GM18520 (cell line): ENCODE data around the gene FRMPD3.

Experiments used
- ATAC-seq: cut with Tn5 transposase; IDR thresholded peaks from one replicate; pipeline ENCODE4 v1.9.1; 2021; ENCODE audit not compliant: unreplicated experiment

FRMPD3 gene

DNA sequence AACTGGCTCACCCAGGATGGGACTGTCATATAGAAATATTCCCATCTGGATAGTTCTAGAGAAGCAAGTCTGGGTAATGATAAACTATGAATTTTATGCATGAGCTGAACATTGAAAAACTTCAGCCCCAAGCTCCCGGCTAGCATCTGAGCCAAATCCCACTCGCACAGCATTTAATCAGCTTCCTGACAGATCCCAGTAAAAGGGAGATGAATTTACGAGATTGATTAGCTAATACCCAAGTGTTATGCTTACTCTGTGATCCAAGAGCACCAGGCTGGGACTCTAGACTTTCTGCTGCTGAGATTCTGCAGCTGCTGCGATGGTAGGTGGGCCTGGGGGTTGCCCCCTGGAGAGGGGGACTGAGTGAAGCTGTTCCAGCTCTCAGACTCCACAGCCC lies 28.0 kb downstream of the FRMPD3 start:
- no peak for ATAC-seq

DNA sequence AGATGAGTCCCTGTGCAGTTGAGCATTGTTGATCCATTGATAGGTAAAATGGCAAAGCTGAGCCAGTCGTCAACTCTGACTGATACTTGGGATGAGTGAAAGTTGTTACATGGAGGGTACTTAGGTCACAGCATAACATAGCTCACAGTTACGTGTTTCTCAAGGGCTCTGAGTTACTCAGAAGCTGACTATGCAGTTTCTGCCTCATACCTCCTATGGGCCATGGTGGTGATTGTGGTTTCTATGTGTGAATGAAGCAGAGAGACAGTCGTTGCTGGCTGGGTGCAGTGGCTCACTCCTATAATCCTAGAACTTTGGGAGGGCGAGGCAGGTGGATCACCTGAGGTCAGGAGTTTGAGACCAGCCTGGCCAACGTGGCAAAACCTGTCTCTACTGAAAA lies 30.8 kb downstream of the FRMPD3 start:
- no peak for ATAC-seq

DNA sequence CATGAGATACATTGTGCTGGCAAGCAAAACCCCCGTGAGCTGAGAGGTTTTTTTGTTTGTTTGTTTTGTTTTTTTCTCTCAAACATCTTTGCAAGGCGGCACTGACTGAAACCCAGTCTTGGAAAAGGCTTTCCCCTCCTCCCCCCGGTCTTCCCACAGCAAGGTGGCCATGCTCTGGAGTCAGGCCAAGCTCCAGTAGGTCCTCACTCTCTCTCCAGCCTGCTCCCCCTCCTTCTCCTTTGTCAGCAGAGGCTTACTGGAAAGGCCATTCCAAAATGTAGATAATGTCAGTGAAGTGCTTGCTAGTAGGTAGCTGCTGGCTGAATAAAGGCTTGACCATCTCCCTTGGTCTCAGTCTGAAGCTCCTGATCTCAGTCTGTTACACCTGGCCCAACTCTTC lies 32.6 kb downstream of the FRMPD3 start:
- no peak for ATAC-seq

DNA sequence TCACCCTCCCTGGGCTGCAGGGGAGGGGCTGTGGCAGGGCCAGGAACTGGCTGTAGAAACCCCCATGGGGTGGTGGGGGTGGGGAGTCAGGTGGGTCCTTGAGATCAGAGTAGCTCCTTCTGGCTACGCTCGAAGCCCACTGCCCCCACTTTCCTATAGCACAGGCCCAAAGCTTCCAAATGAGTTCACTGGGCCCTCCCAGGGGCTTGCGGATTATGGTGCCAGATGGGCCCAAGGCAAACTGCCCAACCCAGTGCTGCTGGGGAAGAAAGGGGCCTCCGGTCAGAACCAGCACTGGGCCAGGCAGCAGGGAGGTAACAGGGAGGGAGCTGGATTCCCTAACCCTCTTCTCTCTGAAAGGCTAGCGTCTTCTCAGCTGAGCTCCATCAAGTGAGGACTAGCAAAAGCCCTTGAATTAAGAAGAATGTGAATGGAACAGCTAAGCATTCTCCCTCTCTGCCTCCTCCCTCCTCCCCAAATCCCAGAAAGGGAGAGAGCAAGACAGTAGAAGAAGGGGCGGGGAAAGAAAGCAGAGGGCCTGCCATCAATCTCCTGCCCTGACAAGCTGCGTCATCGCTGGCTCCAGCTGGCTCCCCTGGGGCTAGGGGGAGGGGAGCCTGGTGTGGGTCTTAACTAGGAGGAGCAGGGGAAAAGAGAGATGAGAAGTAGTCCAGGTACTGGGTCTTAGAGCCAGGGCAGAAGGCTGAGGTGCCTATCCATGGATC lies 34.7 kb downstream of the FRMPD3 start:
- no peak for ATAC-seq

DNA sequence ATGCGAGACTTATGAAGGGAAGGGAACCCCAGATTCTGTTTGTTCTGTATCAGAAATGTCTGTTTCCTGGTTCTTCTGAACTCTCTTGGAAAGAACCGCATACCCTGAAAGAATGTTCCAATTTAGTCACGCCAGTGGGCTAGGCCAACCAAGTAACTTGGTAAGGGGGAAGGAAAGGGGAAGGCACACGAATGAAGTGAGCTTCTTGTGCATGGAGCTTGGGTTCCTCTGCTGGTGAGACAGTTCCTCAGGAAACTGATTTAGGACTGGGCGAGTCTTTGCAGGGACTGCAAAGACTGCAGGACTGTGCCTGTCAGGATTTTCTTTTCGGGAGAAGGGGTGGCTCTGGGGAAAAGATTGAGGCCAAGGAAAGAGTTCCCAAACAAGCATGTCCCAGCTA lies 35.6 kb downstream of the FRMPD3 start:
- ATAC-seq = no peak

DNA sequence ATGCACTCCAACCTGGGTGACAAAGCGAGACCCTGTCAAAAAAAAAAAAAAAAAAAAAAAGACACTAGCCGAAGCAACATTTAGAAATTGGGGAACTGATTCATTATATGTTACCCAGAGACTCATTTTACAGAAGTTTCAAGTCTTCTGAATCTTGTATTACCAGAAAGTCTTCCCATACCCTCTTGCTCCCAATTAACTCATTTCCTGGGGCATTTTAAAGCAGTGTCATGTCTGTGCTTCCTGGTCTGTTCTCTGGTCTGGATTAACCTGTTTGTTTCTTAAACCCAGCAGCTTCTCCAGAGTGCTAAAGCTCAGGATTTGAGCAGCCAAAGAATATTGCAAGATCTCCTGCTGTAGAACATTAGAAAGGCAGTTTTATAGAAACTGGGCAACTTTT lies 43.7 kb downstream of the FRMPD3 start:
- no peak for ATAC-seq

DNA sequence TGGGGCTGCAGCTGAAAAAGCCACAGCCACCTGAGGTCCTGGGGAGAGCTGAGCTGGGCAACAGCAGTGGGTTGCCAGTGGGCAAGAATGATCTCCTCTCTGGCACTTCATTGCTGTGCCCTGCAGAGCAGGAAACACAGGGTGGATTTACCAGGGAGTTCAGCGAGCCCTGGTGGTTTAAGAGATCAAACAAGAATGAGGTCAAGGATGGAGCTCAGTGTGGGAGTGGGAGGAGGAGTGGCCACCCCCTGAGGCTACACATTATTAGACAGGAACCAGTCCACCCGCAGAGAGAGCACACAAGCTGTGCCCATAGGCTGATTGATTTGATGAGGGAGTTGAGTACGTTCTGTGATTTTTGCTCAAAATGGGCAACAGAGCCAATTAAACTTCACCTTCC lies 47.3 kb downstream of the FRMPD3 start:
- ATAC-seq = no peak
